GM19043 (cell line): Measurements from ENCODE around the gene THSD7B.
"Not testable (repeated sequence)": the region's sequence is repeated elsewhere in the genome, so short reads cannot be mapped to it uniquely, and the experiment has no call there.

Source experiments
- ATAC-seq: cut with Tn5 transposase; IDR thresholded peaks from one replicate; pipeline ENCODE4 v1.9.1; 2021; ENCODE audit warnings: low read depth; ENCODE audit not compliant: unreplicated experiment

THSD7B gene

GRCh38 chr2:137493261-137493660 is 727.9 kb downstream of the THSD7B start:
- ATAC-seq = no peak

GRCh38 chr2:137500599-137500998 is 735.3 kb downstream of the THSD7B start:
- no peak for ATAC-seq

GRCh38 chr2:137507237-137507636 is 741.9 kb downstream of the THSD7B start:
- no peak for ATAC-seq

GRCh38 chr2:137508739-137509384 is 743.5 kb downstream of the THSD7B start:
- ATAC-seq = no peak

GRCh38 chr2:137511526-137511925 is 746.2 kb downstream of the THSD7B start:
- ATAC-seq = no peak

GRCh38 chr2:137521653-137522619 is 756.6 kb downstream of the THSD7B start:
- no peak for ATAC-seq

GRCh38 chr2:137522620-137523011 is 757.3 kb downstream of the THSD7B start:
- no peak for ATAC-seq

- ATAC-seq = no peak
Measured at GRCh38 chr2:137523931-137524330, 758.6 kb downstream of the THSD7B start.

GRCh38 chr2:137525132-137525531 is 759.8 kb downstream of the THSD7B start:
- no peak for ATAC-seq

- ATAC-seq = no peak
Measured at GRCh38 chr2:137525641-137526190, 760.4 kb downstream of the THSD7B start.

GRCh38 chr2:137535897-137536296 is 770.6 kb downstream of the THSD7B start:
- ATAC-seq = no peak

- no peak for ATAC-seq
Measured at GRCh38 chr2:137539336-137539735, 774.0 kb downstream of the THSD7B start.

GRCh38 chr2:137547842-137548241 is 782.5 kb downstream of the THSD7B start:
- no peak for ATAC-seq

- no peak for ATAC-seq
Measured at GRCh38 chr2:137566387-137566786, 801.0 kb downstream of the THSD7B start.

GRCh38 chr2:137570484-137570883 is 805.1 kb downstream of the THSD7B start:
- ATAC-seq = no peak

GRCh38 chr2:137587834-137588233 is 822.5 kb downstream of the THSD7B start:
- not testable (repeated sequence) for ATAC-seq

- ATAC-seq = not testable (repeated sequence)
Measured at GRCh38 chr2:137588578-137588977, 823.2 kb downstream of the THSD7B start.

GRCh38 chr2:137590102-137590501 is 824.8 kb downstream of the THSD7B start:
- no peak for ATAC-seq

GRCh38 chr2:137607722-137608318 is 842.5 kb downstream of the THSD7B start:
- no peak for ATAC-seq

GRCh38 chr2:137638932-137639331 is 873.6 kb downstream of the THSD7B start:
- ATAC-seq = no peak

GRCh38 chr2:137644731-137645130 is 879.4 kb downstream of the THSD7B start:
- ATAC-seq = no peak
